H9 (cell line): ENCODE results near the gene MAP2K3. TPM values are rescaled to one million over a fixed set of nuclear protein-coding genes. Genes with fewer than 3 reads are reported as not detected.

ENCODE experiments used
- DNase-seq: peaks from one replicate; pipeline ENCODE4 v3.0.0-alpha.2; 2017
- H2AFZ ChIP-seq: one replicate; pipeline ENCODE4 v1.6.1; 2013; ENCODE audit warnings: mild to moderate bottlenecking, low read length, control low read depth, moderate library complexity
- H2AK5ac ChIP-seq: 2 replicates; pipeline ENCODE4 v1.6.1; 2013; ENCODE audit warnings: low read length, control low read depth, mixed read lengths; ENCODE audit not compliant: insufficient read length
- H2BK120ac ChIP-seq: one replicate; pipeline ENCODE4 v1.6.1; 2013; ENCODE audit warnings: low read depth, mild to moderate bottlenecking, low read length, control low read depth, inconsistent platforms; ENCODE audit not compliant: poor library complexity, severe bottlenecking
- H2BK12ac ChIP-seq: 2 replicates; pipeline ENCODE4 v1.6.1; 2013; ENCODE audit warnings: low read length, control low read depth, mixed read lengths, low read depth; ENCODE audit not compliant: insufficient read length
- H2BK15ac ChIP-seq: 2 replicates; pipeline ENCODE4 v1.6.1; 2013; ENCODE audit warnings: low read depth, low read length, control low read depth
- H2BK20ac ChIP-seq: one replicate; pipeline ENCODE4 v1.6.1; 2013; ENCODE audit warnings: low read depth, mild to moderate bottlenecking, low read length, control low read depth, inconsistent platforms; ENCODE audit not compliant: poor library complexity, severe bottlenecking
- H2BK5ac ChIP-seq: 2 replicates; pipeline ENCODE4 v1.6.1; 2013; ENCODE audit warnings: low read length, control low read depth, mixed read lengths; ENCODE audit not compliant: insufficient read length
- H3K14ac ChIP-seq: 2 replicates; pipeline ENCODE4 v1.6.1; 2013; ENCODE audit warnings: low read length, control low read depth; ENCODE audit not compliant: insufficient read depth
- H3K18ac ChIP-seq: 2 replicates; pipeline ENCODE4 v1.6.1; 2013; ENCODE audit warnings: low read depth, mild to moderate bottlenecking, mixed read lengths, low read length, control low read depth; ENCODE audit not compliant: insufficient read length
- H3K23ac ChIP-seq: 2 replicates; pipeline ENCODE4 v1.6.1; 2013; ENCODE audit warnings: low read length, control low read depth, mixed read lengths, low read depth; ENCODE audit not compliant: insufficient read length
- H3K23me2 ChIP-seq: 2 replicates; pipeline ENCODE4 v1.6.1; 2013; ENCODE audit warnings: low read depth, mild to moderate bottlenecking, mixed read lengths, low read length, control low read depth; ENCODE audit not compliant: insufficient read length, poor library complexity, severe bottlenecking
- H3K27ac ChIP-seq: 2 replicates; pipeline ENCODE4 v1.5.1; 2013; ENCODE audit warnings: low read length, control low read depth, mixed read lengths, low read depth; ENCODE audit not compliant: insufficient read length
- H3K27me3 ChIP-seq: 2 replicates; pipeline ENCODE4 v1.6.1; 2013; ENCODE audit warnings: low read length, control low read depth, inconsistent platforms; ENCODE audit not compliant: insufficient read depth
- H3K4ac ChIP-seq: 2 replicates; pipeline ENCODE4 v1.6.1; 2013; ENCODE audit warnings: low read depth, mild to moderate bottlenecking, control low read depth, inconsistent platforms, low read length, moderate library complexity
- H3K4me1 ChIP-seq: 2 replicates; pipeline ENCODE4 v1.6.1; 2013; ENCODE audit warnings: low read length, control low read depth, inconsistent platforms; ENCODE audit not compliant: insufficient read depth
- H3K4me2 ChIP-seq: 2 replicates; pipeline ENCODE4 v1.6.1; 2013; ENCODE audit warnings: low read length, control low read depth, mixed read lengths; ENCODE audit not compliant: insufficient read length, insufficient read depth
- H3K56ac ChIP-seq: 2 replicates; pipeline ENCODE4 v1.6.1; 2013; ENCODE audit warnings: low read depth, mild to moderate bottlenecking, mixed read lengths, low read length, control low read depth; ENCODE audit not compliant: insufficient read length
- H3K79me1 ChIP-seq: 2 replicates; pipeline ENCODE4 v1.6.1; 2013; ENCODE audit warnings: low read depth, mild to moderate bottlenecking, moderate library complexity, low read length, control low read depth, inconsistent platforms; ENCODE audit not compliant: insufficient read depth, poor library complexity, severe bottlenecking
- H3K79me2 ChIP-seq: 2 replicates; pipeline ENCODE4 v1.6.1; 2013; ENCODE audit warnings: low read length, control low read depth, inconsistent platforms; ENCODE audit not compliant: insufficient read depth
- H3K9ac ChIP-seq: 2 replicates; pipeline ENCODE4 v1.6.1; 2013; ENCODE audit warnings: low read length, control low read depth, mixed read lengths; ENCODE audit not compliant: insufficient read length; ENCODE audit errors: extremely low read depth
- H3K9me3 ChIP-seq: one replicate; pipeline ENCODE4 v1.6.1; 2013; ENCODE audit warnings: low read depth, low read length, inconsistent platforms; ENCODE audit not compliant: control insufficient read depth
- H3T11ph ChIP-seq: one replicate; pipeline ENCODE4 v1.6.1; 2013; ENCODE audit warnings: mild to moderate bottlenecking, low read length, control low read depth, inconsistent platforms
- H4K20me1 ChIP-seq: one replicate; pipeline ENCODE4 v1.6.1; 2013; ENCODE audit not compliant: control insufficient read depth, insufficient read length, insufficient read depth
- H4K5ac ChIP-seq: 2 replicates; pipeline ENCODE4 v1.6.1; 2013; ENCODE audit warnings: low read depth, mild to moderate bottlenecking, mixed read lengths, low read length, control low read depth; ENCODE audit not compliant: insufficient read length
- H4K8ac ChIP-seq: replicated peaks from 2 replicates; pipeline ENCODE4 v1.6.1; 2013; ENCODE audit warnings: low read length, control low read depth, mixed read lengths, low read depth; ENCODE audit not compliant: insufficient read length
- H4K91ac ChIP-seq: 2 replicates; pipeline ENCODE4 v1.6.1; 2013; ENCODE audit warnings: low read depth, mild to moderate bottlenecking, moderate library complexity, mixed read lengths, low read length, control low read depth; ENCODE audit not compliant: insufficient read length
- H3K27ac Mint-ChIP-seq, 3 experiments: 2 replicates in 2 of 3; 3 replicates in 1 of 3; pipeline ENCODE4 v1.8.0; 2020 to 2021; ENCODE audit warnings: mixed read lengths in 3 of 3, mild to moderate bottlenecking in 1 of 3, moderate library complexity in 1 of 3
- H3K27me3 Mint-ChIP-seq: 2 replicates; pipeline ENCODE4 v1.8.0; 2021; ENCODE audit warnings: low read depth, mild to moderate bottlenecking, moderate library complexity, mixed read lengths
- H3K36me3 Mint-ChIP-seq, 3 experiments: 2 replicates in 2 of 3; 3 replicates in 1 of 3; pipeline ENCODE4 v1.8.0; 2020 to 2021; ENCODE audit warnings: low read depth in 3 of 3, mixed read lengths in 3 of 3; ENCODE audit not compliant: insufficient read depth in 1 of 3
- H3K4me1 Mint-ChIP-seq, 2 experiments: 2 replicates each; pipeline ENCODE4 v1.8.0; 2020; ENCODE audit warnings: mixed read lengths in 2 of 2
- H3K4me3 Mint-ChIP-seq, 2 experiments: 2 replicates in 1 of 2; 3 replicates in 1 of 2; pipeline ENCODE4 v1.8.0; 2020 to 2021; ENCODE audit warnings: mild to moderate bottlenecking in 2 of 2, mixed read lengths in 2 of 2, moderate library complexity in 1 of 2
- H3K9me3 Mint-ChIP-seq, 2 experiments: 2 replicates in 1 of 2; 3 replicates in 1 of 2; pipeline ENCODE4 v1.8.0; 2020; ENCODE audit warnings: mild to moderate bottlenecking in 2 of 2, mixed read lengths in 2 of 2, moderate library complexity in 1 of 2
- WGBS: extraction: QIAGEN DNeasy Blood & Tissue Kit; methylation state at CpG from one replicate; pipeline ENCODE4 v1.1.7; 2013; ENCODE audit warnings: missing lambda C conversion rate, low lambda C conversion rate, mixed read lengths; ENCODE audit not compliant: insufficient read length; ENCODE audit errors: extremely low coverage; 5-methylcytosine and 5-hydroxymethylcytosine counted together
- total RNA-seq: library from RNA; stranded (reverse); gene quantifications from 2 replicates; pipeline ENCODE4 v1.2.1, GENCODE V29; 2021
- TF ChIP-seq, protein P1 (sequence below): fragments of 200-600 bp; sonication (generic); conservative IDR thresholded peaks from 3 replicates; pipeline ENCODE4 v1.8.0; 2021; ENCODE audit warnings: antibody characterized with exemption, mild to moderate bottlenecking

Gene MAP2K3
- total RNA-seq, 1 experiment from 2014 or later = 26.1 TPM

DNA sequence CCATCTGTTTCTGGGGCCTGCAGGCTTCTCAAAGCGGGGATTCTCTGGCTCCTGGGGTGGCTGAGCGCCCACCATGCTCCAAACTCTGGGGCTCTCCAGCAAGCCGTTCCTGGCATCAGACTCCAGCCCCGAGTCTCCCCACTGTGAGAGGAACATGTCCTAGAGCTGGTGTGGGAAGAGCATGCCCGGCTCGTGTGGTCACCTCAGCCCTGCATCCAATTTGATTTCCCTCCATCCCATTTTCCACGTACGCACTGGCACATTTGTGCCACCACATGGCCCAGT lies 68.4 kb downstream of the MAP2K3 start:
- Histone ChIP-seq H3K79me2 (no peaks in the 10 kb centered on the region), H3K23ac (no peak overlapping the region), H2BK120ac (no peak overlapping the region), H3K9ac (no peak overlapping the region), H4K91ac (no peak overlapping the region), H4K5ac (no peak overlapping the region), H2AK5ac (no peak overlapping the region), H2BK5ac (no peak overlapping the region), H2BK12ac (no peak overlapping the region), H3K4me1 (no peaks in the 10 kb centered on the region), H3K27me3 (no peaks in the 10 kb centered on the region), H3K27ac (no peak overlapping the region), H3K9me3 (no peaks in the 10 kb centered on the region), H3K23me2 (no peaks in the 10 kb centered on the region), H2AFZ (no peak overlapping the region), H3K4me2 (no peak overlapping the region), H4K20me1 (no peaks in the 10 kb centered on the region), H3K18ac (no peak overlapping the region), H3K56ac (no peak overlapping the region), H2BK15ac (no peak overlapping the region), H3K4ac (no peak overlapping the region), H2BK20ac (no peak overlapping the region), H3K79me1 (no peaks in the 10 kb centered on the region), H3K14ac (no peak overlapping the region), H3T11ph (no peak overlapping the region), H4K8ac (no peak overlapping the region)
- no CpG with 5 or more reads among the region's 8 CpGs for WGBS
- Mint-ChIP-seq H3K4me3 (no peak overlapping the region), H3K9me3 (peaks cover 2 to 3% of the 10 kb centered on the region in 2 experiments; a peak in 2 of 5 replicates), H3K36me3 (no peaks in the 10 kb centered on the region), H3K4me1 (no peaks in the 10 kb centered on the region), H3K27ac (no peak overlapping the region), H3K27me3 (peaks cover 1% of the 10 kb centered on the region)
- DNase-seq = no peak
- TF ChIP-seq, protein P1, sequence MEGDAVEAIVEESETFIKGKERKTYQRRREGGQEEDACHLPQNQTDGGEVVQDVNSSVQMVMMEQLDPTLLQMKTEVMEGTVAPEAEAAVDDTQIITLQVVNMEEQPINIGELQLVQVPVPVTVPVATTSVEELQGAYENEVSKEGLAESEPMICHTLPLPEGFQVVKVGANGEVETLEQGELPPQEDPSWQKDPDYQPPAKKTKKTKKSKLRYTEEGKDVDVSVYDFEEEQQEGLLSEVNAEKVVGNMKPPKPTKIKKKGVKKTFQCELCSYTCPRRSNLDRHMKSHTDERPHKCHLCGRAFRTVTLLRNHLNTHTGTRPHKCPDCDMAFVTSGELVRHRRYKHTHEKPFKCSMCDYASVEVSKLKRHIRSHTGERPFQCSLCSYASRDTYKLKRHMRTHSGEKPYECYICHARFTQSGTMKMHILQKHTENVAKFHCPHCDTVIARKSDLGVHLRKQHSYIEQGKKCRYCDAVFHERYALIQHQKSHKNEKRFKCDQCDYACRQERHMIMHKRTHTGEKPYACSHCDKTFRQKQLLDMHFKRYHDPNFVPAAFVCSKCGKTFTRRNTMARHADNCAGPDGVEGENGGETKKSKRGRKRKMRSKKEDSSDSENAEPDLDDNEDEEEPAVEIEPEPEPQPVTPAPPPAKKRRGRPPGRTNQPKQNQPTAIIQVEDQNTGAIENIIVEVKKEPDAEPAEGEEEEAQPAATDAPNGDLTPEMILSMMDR = no peak
